Parathyroid adenoma (tissue), 2 donors: Measurements from ENCODE around the gene ERCC4.

ENCODE experiments used
- H2AFZ ChIP-seq: fragments of 300-600 bp; sonication (generic); one replicate; pipeline ENCODE4 v1.7.0; 2017; ENCODE audit warnings: antibody characterized with exemption, mild to moderate bottlenecking
- H3K27ac ChIP-seq: fragments of 300-600 bp; sonication (generic); one replicate; pipeline ENCODE4 v1.7.0; 2017
- H3K27me3 ChIP-seq: fragments of 300-600 bp; sonication (generic); one replicate; pipeline ENCODE4 v1.7.0; 2017; ENCODE audit warnings: low read length; ENCODE audit not compliant: control insufficient read depth, insufficient read depth
- H3K36me3 ChIP-seq: fragments of 300-600 bp; sonication (generic); one replicate; pipeline ENCODE4 v1.7.0; 2017; ENCODE audit warnings: low read length; ENCODE audit not compliant: control insufficient read depth, insufficient read depth
- H3K4me1 ChIP-seq: fragments of 300-600 bp; sonication (generic); one replicate; pipeline ENCODE4 v1.7.0; 2017; ENCODE audit warnings: control low read depth
- H3K4me2 ChIP-seq: fragments of 300-600 bp; sonication (generic); one replicate; pipeline ENCODE4 v1.7.0; 2017; ENCODE audit warnings: low read length
- H3K4me3 ChIP-seq: fragments of 300-600 bp; sonication (generic); one replicate; pipeline ENCODE4 v1.7.0; 2017; ENCODE audit warnings: low read depth, low read length
- H3K79me2 ChIP-seq: fragments of 300-600 bp; sonication (generic); one replicate; pipeline ENCODE4 v1.7.0; 2017; ENCODE audit warnings: control low read depth
- H3K9ac ChIP-seq: fragments of 300-600 bp; sonication (generic); one replicate; pipeline ENCODE4 v1.7.0; 2017; ENCODE audit warnings: mild to moderate bottlenecking
- H3K9me3 ChIP-seq: fragments of 300-600 bp; sonication (generic); one replicate; pipeline ENCODE4 v1.7.0; 2017; ENCODE audit warnings: low read length; ENCODE audit not compliant: control insufficient read depth
- TF ChIP-seq, protein P1 (sequence below): fragments of 300-600 bp; sonication (generic); IDR thresholded peaks from one replicate; pipeline ENCODE4 v1.7.0; 2017; ENCODE audit warnings: antibody characterized with exemption, mild to moderate bottlenecking
- donor health status: primary hyperparathyroidism.

ERCC4 gene

GRCh38 chr16:13999895-14000425 lies 80.0 kb downstream of the ERCC4 start:
- Histone ChIP-seq H3K9me3 (no peaks in the 10 kb centered on the region), H3K4me2 (no peak overlapping the region), H3K4me1 (peaks cover 13% of the 10 kb centered on the region), H3K27ac (no peak overlapping the region), H3K79me2 (no peaks in the 10 kb centered on the region), H3K36me3 (no peaks in the 10 kb centered on the region), H3K27me3 (no peaks in the 10 kb centered on the region), H3K4me3 (no peak overlapping the region), H3K9ac (no peak overlapping the region), H2AFZ (no peak overlapping the region)
- TF ChIP-seq, protein P1, sequence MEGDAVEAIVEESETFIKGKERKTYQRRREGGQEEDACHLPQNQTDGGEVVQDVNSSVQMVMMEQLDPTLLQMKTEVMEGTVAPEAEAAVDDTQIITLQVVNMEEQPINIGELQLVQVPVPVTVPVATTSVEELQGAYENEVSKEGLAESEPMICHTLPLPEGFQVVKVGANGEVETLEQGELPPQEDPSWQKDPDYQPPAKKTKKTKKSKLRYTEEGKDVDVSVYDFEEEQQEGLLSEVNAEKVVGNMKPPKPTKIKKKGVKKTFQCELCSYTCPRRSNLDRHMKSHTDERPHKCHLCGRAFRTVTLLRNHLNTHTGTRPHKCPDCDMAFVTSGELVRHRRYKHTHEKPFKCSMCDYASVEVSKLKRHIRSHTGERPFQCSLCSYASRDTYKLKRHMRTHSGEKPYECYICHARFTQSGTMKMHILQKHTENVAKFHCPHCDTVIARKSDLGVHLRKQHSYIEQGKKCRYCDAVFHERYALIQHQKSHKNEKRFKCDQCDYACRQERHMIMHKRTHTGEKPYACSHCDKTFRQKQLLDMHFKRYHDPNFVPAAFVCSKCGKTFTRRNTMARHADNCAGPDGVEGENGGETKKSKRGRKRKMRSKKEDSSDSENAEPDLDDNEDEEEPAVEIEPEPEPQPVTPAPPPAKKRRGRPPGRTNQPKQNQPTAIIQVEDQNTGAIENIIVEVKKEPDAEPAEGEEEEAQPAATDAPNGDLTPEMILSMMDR: no peak

- Histone ChIP-seq H3K4me3 (no peak overlapping the region), H3K27me3 (no peaks in the 10 kb centered on the region), H2AFZ (no peak overlapping the region), H3K4me2 (no peak overlapping the region), H3K27ac (no peak overlapping the region), H3K4me1 (peaks cover 13% of the 10 kb centered on the region), H3K9ac (no peak overlapping the region), H3K79me2 (no peaks in the 10 kb centered on the region), H3K36me3 (no peaks in the 10 kb centered on the region), H3K9me3 (no peaks in the 10 kb centered on the region)
- TF ChIP-seq, protein P1: no peak
Measured at GRCh38 chr16:14001521-14001920, 81.6 kb downstream of the ERCC4 start.
